Activated B cell treated with CpG ODN at 0.5 μM for 24 hours (primary cell): ENCODE measurements around the gene SRI. TPM values are rescaled to one million over a fixed set of nuclear protein-coding genes. Genes with fewer than 3 reads are reported as not detected.
"Not testable (repeated sequence)": the region's sequence is repeated elsewhere in the genome, so short reads cannot be mapped to it uniquely, and the experiment has no call there.

Experiments used
- ATAC-seq: fragments of 200-7000 bp; cut with Tn5 transposase; one replicate; pipeline ENCODE4 v1.10.0; 2021; ENCODE audit warnings: low read depth, mild to moderate bottlenecking, moderate library complexity
- CTCF ChIA-PET: fragments of 350-600 bp; sonication (Branson Sonifier 250); formaldehyde crosslinking; loops from one replicate; lab custom pipeline; 2021; ENCODE audit warnings: antibody characterized with exemption; lab: Charles Lee
- POLR2A ChIA-PET: fragments of 350-600 bp; sonication (Branson Sonifier 250); formaldehyde crosslinking; loops from one replicate; lab custom pipeline; 2021; ENCODE audit warnings: antibody characterized with exemption; lab: Charles Lee
- DNase-seq: peaks from one replicate; pipeline ENCODE4 v3.0.0; 2022
- H3K27ac Mint-ChIP-seq: one replicate; pipeline ENCODE4 v1.8.0; 2020; ENCODE audit warnings: mixed read lengths
- H3K27me3 Mint-ChIP-seq: one replicate; pipeline ENCODE4 v1.8.0; 2021; ENCODE audit warnings: mixed read lengths
- H3K36me3 Mint-ChIP-seq: one replicate; pipeline ENCODE4 v1.8.0; 2021; ENCODE audit warnings: low read depth, mixed read lengths
- H3K4me1 Mint-ChIP-seq: one replicate; pipeline ENCODE4 v1.8.0; 2021; ENCODE audit warnings: mixed read lengths
- H3K4me3 Mint-ChIP-seq: one replicate; pipeline ENCODE4 v1.8.0; 2020; ENCODE audit warnings: mild to moderate bottlenecking, mixed read lengths
- H3K9me3 Mint-ChIP-seq: one replicate; pipeline ENCODE4 v1.8.0; 2020; ENCODE audit warnings: mixed read lengths
- CTCF ChIP-seq: fragments of 200-600 bp; IDR thresholded peaks from one replicate; pipeline ENCODE4 v1.8.0; 2022; ENCODE audit warnings: antibody characterized with exemption, mild to moderate bottlenecking
- intact Hi-C: fragments of 100-400 bp; cut with micrococcal nuclease; formaldehyde crosslinking; loops from one replicate; pipeline ENCODE4 v1.15.1; 2024
- total RNA-seq: library from RNA; stranded (reverse); gene quantifications from 2 replicates; pipeline ENCODE4 v1.2.3, GENCODE V29; 2022

SRI gene
- total RNA-seq, 1 donor from 2014 or later, result 101 TPM

GRCh38 chr7:88262562-88262961 is 42.7 kb upstream of the SRI start:
- intact Hi-C loops, result no loop called here
- H3K9me3 Mint-ChIP-seq, result no peaks in the 10 kb centered on the region
- H3K27ac Mint-ChIP-seq, result no peak overlapping the region
- CTCF ChIA-PET, result no interaction called here
- DNase-seq (no peak), ATAC-seq (no peak)
- no peaks in the 10 kb centered on the region for H3K36me3 Mint-ChIP-seq
- no peak for TF ChIP-seq CTCF
- H3K4me3 Mint-ChIP-seq, result no peak overlapping the region
- POLR2A ChIA-PET, result no interaction called here
- H3K4me1 Mint-ChIP-seq, result no peaks in the 10 kb centered on the region
- H3K27me3 Mint-ChIP-seq, result peaks cover 9% of the 10 kb centered on the region

GRCh38 chr7:88260719-88261118 is 40.9 kb upstream of the SRI start:
- TF ChIP-seq CTCF, result no peak
- H3K36me3 Mint-ChIP-seq, result no peaks in the 10 kb centered on the region
- CTCF ChIA-PET, result no interaction called here

GRCh38 chr7:88259656-88260380 is 40.0 kb upstream of the SRI start:
- Mint-ChIP-seq H3K4me1 (no peaks in the 10 kb centered on the region), H3K36me3 (no peaks in the 10 kb centered on the region), H3K27ac (no peak overlapping the region), H3K4me3 (no peak overlapping the region), H3K27me3 (peaks cover 9% of the 10 kb centered on the region), H3K9me3 (peaks cover under 1% of the 10 kb centered on the region)
- ChIA-PET CTCF (no interaction called here), POLR2A (no interaction called here)
- ATAC-seq (no peak), DNase-seq (no peak)
- no peak for TF ChIP-seq CTCF
- intact Hi-C loops, result no loop called here

More at GRCh38 chr7:88260719-88261118, 40.9 kb upstream of the SRI start:
- no peak for ATAC-seq
- no peak overlapping the region for H3K4me3 Mint-ChIP-seq
- no peaks in the 10 kb centered on the region for H3K4me1 Mint-ChIP-seq
- H3K27me3 Mint-ChIP-seq, result peaks cover 9% of the 10 kb centered on the region
- H3K27ac Mint-ChIP-seq, result no peak overlapping the region
- H3K9me3 Mint-ChIP-seq, result no peaks in the 10 kb centered on the region
- intact Hi-C loops, result no loop called here
- no peak for DNase-seq
- POLR2A ChIA-PET, result no interaction called here

- H3K27me3 Mint-ChIP-seq, H3K27ac Mint-ChIP-seq, H3K36me3 Mint-ChIP-seq, DNase-seq, CTCF ChIA-PET, POLR2A ChIA-PET, H3K4me1 Mint-ChIP-seq, ATAC-seq, intact Hi-C loops, H3K4me3 Mint-ChIP-seq: not testable (repeated sequence)
- peaks cover 12% of the 10 kb centered on the region for H3K9me3 Mint-ChIP-seq
Observed at GRCh38 chr7:88258296-88258695, 38.5 kb upstream of the SRI start.

GRCh38 chr7:88256906-88257305 is 37.1 kb upstream of the SRI start:
- ChIA-PET CTCF (no interaction called here), POLR2A (no interaction called here)
- TF ChIP-seq CTCF, result no peak
- Mint-ChIP-seq H3K27ac (no peak overlapping the region), H3K4me3 (no peak overlapping the region), H3K36me3 (no peaks in the 10 kb centered on the region), H3K9me3 (peaks cover 15% of the 10 kb centered on the region), H3K27me3 (peaks cover 9% of the 10 kb centered on the region), H3K4me1 (no peaks in the 10 kb centered on the region)
- ATAC-seq, result no peak
- intact Hi-C loops, result no loop called here
- no peak for DNase-seq
